ENCODE data around the gene AGAP2. TPM values are rescaled to one million over a fixed set of nuclear protein-coding genes. Genes with fewer than 3 reads are reported as not detected.

AGAP2 gene
- total and polyA plus RNA-seq, 9 of the 15 experiments (the other 6 are each of a cell fraction or from before 2014, with no cell fraction given), result 0.04 to 0.77 (median 0.28) TPM; not detected in 1

DNA sequence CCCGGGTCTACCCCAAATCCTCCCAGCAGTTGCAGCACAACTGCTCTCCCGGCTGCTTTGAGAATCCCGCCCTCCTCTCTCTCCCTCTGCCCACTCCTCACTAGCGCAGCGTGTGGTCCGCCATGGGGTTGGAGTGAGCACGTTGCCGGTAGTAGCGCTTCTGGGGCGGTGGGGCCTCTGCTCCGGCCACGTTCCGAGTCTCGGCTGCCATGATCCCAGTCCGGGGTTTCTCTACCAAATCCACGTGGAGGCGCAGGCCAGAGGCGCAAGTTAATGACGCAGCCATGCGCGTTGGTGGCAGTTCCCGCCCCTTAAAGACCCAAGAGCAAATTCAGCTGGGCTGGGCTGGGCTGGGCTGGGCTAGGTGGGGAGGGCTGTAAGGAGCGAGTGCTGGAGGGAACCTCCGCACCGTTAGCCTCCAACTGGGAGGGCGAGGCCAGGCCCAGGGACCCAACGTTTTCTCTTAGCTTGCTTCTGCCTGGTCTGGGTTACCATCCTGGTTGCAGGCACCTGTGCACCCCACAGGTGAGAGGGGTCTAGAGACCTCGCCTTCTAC, 33.4 kb upstream of the AGAP2 start, which contains the start of gene METTL1 (continued):
- peak; percentile 2 to 76 for TF ChIP-seq AFF1 (IDR thresholded peaks at IDR 0.05; ENCODE audit: low read depth in 1 of 2, partially characterized antibody in 2 of 2)
- TF ChIP-seq ZNF311 (CRISPR knock-in tag; IDR thresholded peaks at IDR 0.05), result no peak
- TF ChIP-seq KLF10 (CRISPR knock-in tag; IDR thresholded peaks at IDR 0.05), result no peak
- TF ChIP-seq ZNF584 (CRISPR knock-in tag; IDR thresholded peaks at IDR 0.05; ENCODE audit: low read depth), result no peak
- no peak for TF ChIP-seq ETV6 (IDR thresholded peaks at IDR 0.05; ENCODE audit: borderline replicate concordance in 1 of 2, low read depth in 2 of 2, low read length in 1 of 2)
- TF ChIP-seq ETV6 (CRISPR knock-in tag; IDR thresholded peaks at IDR 0.05; ENCODE audit: borderline replicate concordance), result no peak
- TF ChIP-seq FOXK1 (CRISPR knock-in tag; IDR thresholded peaks at IDR 0.05; ENCODE audit: borderline replicate concordance), result peak; percentile 65; the same call in 1 of the 2 replicates
- no peak for TF ChIP-seq JUNB (CRISPR knock-in tag; conservative IDR thresholded peaks at IDR 0.05)
- TF ChIP-seq, protein P1, sequence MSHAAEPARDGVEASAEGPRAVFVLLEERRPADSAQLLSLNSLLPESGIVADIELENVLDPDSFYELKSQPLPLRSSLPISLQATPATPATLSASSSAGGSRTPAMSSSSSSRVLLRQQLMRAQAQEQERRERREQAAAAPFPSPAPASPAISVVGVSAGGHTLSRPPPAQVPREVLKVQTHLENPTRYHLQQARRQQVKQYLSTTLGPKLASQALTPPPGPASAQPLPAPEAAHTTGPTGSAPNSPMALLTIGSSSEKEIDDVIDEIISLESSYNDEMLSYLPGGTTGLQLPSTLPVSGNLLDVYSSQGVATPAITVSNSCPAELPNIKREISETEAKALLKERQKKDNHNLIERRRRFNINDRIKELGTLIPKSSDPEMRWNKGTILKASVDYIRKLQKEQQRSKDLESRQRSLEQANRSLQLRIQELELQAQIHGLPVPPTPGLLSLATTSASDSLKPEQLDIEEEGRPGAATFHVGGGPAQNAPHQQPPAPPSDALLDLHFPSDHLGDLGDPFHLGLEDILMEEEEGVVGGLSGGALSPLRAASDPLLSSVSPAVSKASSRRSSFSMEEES (CRISPR knock-in tag; IDR thresholded peaks at IDR 0.05), result no peak
- no peak for TF ChIP-seq SRSF7 (optimal IDR thresholded peaks at IDR 0.05; ENCODE audit: low read depth, low read length)
- TF ChIP-seq, protein P2, sequence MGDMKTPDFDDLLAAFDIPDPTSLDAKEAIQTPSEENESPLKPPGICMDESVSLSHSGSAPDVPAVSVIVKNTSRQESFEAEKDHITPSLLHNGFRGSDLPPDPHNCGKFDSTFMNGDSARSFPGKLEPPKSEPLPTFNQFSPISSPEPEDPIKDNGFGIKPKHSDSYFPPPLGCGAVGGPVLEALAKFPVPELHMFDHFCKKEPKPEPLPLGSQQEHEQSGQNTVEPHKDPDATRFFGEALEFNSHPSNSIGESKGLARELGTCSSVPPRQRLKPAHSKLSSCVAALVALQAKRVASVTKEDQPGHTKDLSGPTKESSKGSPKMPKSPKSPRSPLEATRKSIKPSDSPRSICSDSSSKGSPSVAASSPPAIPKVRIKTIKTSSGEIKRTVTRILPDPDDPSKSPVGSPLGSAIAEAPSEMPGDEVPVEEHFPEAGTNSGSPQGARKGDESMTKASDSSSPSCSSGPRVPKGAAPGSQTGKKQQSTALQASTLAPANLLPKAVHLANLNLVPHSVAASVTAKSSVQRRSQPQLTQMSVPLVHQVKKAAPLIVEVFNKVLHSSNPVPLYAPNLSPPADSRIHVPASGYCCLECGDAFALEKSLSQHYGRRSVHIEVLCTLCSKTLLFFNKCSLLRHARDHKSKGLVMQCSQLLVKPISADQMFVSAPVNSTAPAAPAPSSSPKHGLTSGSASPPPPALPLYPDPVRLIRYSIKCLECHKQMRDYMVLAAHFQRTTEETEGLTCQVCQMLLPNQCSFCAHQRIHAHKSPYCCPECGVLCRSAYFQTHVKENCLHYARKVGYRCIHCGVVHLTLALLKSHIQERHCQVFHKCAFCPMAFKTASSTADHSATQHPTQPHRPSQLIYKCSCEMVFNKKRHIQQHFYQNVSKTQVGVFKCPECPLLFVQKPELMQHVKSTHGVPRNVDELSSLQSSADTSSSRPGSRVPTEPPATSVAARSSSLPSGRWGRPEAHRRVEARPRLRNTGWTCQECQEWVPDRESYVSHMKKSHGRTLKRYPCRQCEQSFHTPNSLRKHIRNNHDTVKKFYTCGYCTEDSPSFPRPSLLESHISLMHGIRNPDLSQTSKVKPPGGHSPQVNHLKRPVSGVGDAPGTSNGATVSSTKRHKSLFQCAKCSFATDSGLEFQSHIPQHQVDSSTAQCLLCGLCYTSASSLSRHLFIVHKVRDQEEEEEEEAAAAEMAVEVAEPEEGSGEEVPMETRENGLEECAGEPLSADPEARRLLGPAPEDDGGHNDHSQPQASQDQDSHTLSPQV (IDR thresholded peaks at IDR 0.05), result 0 out of 2 replicates have a peak, but pooled peaks have one; percentile 12
- TF ChIP-seq, protein P3, sequence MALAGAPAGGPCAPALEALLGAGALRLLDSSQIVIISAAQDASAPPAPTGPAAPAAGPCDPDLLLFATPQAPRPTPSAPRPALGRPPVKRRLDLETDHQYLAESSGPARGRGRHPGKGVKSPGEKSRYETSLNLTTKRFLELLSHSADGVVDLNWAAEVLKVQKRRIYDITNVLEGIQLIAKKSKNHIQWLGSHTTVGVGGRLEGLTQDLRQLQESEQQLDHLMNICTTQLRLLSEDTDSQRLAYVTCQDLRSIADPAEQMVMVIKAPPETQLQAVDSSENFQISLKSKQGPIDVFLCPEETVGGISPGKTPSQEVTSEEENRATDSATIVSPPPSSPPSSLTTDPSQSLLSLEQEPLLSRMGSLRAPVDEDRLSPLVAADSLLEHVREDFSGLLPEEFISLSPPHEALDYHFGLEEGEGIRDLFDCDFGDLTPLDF (CRISPR knock-in tag; IDR thresholded peaks at IDR 0.05), result peak; percentile 96
